WTC11 (cell line): Measurements from ENCODE around the gene IGHMBP2. TPM values are rescaled to one million over a fixed set of nuclear protein-coding genes. Genes with fewer than 3 reads are reported as not detected.

ENCODE experiments used
- ATAC-seq: fragments of 200-7000 bp; cut with Tn5 transposase; 2 replicates; pipeline ENCODE4 v1.10.0; 2021; ENCODE audit warnings: mild to moderate bottlenecking, moderate library complexity
- CTCF ChIA-PET: fragments of 300-600 bp; sonication (Branson Sonifier 250); formaldehyde crosslinking; loops from one replicate; lab custom pipeline; 2021; ENCODE audit warnings: antibody characterized with exemption; lab: Charles Lee
- POLR2A ChIA-PET: fragments of 350-600 bp; sonication (Branson Sonifier 250); formaldehyde crosslinking; loops from one replicate; lab custom pipeline; 2021; ENCODE audit warnings: antibody characterized with exemption; lab: Charles Lee
- DNase-seq: peaks from one replicate; pipeline ENCODE4 v3.0.0; 2021; ENCODE audit warnings: low spot score
- H3K27ac Mint-ChIP-seq: 2 replicates; pipeline ENCODE4 v1.8.0; 2021; ENCODE audit warnings: mixed read lengths
- H3K27me3 Mint-ChIP-seq: 2 replicates; pipeline ENCODE4 v1.8.0; 2021; ENCODE audit warnings: low read depth, mild to moderate bottlenecking, moderate library complexity, mixed read lengths
- H3K36me3 Mint-ChIP-seq: 2 replicates; pipeline ENCODE4 v1.8.0; 2021; ENCODE audit warnings: mixed read lengths
- H3K4me1 Mint-ChIP-seq: 2 replicates; pipeline ENCODE4 v1.8.0; 2022; ENCODE audit warnings: mixed read lengths
- H3K4me3 Mint-ChIP-seq: 2 replicates; pipeline ENCODE4 v1.8.0; 2021; ENCODE audit warnings: mild to moderate bottlenecking, moderate library complexity, mixed read lengths
- H3K9me3 Mint-ChIP-seq: 2 replicates; pipeline ENCODE4 v1.8.0; 2021; ENCODE audit warnings: mixed read lengths
- CBFB ChIP-seq: sonication (generic); formaldehyde crosslinking; IDR thresholded peaks from 2 replicates; pipeline ENCODE4 v1.8.1; 2022; ENCODE audit warnings: mild to moderate bottlenecking, low read depth, missing genetic modification reagents
- ELF4 ChIP-seq: sonication (generic); formaldehyde crosslinking; IDR thresholded peaks from 2 replicates; pipeline ENCODE4 v1.8.1; 2022; ENCODE audit warnings: low read depth, mild to moderate bottlenecking, moderate library complexity, missing genetic modification reagents
- GABPB1 ChIP-seq: sonication (generic); formaldehyde crosslinking; IDR thresholded peaks from 2 replicates; pipeline ENCODE4 v1.8.1; 2023; ENCODE audit warnings: mild to moderate bottlenecking, missing genetic modification reagents
- NFATC4 ChIP-seq: fragments of 250-450 bp; sonication (Bioruptor Pico); IDR thresholded peaks from 2 replicates; pipeline ENCODE4 v1.9.0; 2021; ENCODE audit warnings: mild to moderate bottlenecking
- ZNF416 ChIP-seq: fragments of 250-450 bp; sonication (Bioruptor Pico); IDR thresholded peaks from 2 replicates; pipeline ENCODE4 v1.9.0; 2021; ENCODE audit warnings: mild to moderate bottlenecking, inconsistent platforms
- total RNA-seq: library from RNA; stranded (reverse); gene quantifications from 3 replicates; pipeline ENCODE4 v1.2.3, GENCODE V29; 2021
- TF ChIP-seq, protein P1 (sequence below): sonication (generic); formaldehyde crosslinking; conservative IDR thresholded peaks from 2 replicates; pipeline ENCODE4 v1.8.1; 2023; ENCODE audit warnings: mild to moderate bottlenecking, low read depth, missing genetic modification reagents, moderate library complexity
- TF ChIP-seq, protein P2 (sequence below): sonication (generic); formaldehyde crosslinking; IDR thresholded peaks from 2 replicates; pipeline ENCODE4 v1.8.1; 2023; ENCODE audit warnings: mild to moderate bottlenecking, missing genetic modification reagents
- TF ChIP-seq, protein P3 (sequence below): sonication (generic); formaldehyde crosslinking; IDR thresholded peaks from 2 replicates; pipeline ENCODE4 v1.8.0; 2022; ENCODE audit warnings: missing genetic modification reagents
- TF ChIP-seq, protein P4 (sequence below): sonication (generic); formaldehyde crosslinking; IDR thresholded peaks from 2 replicates; pipeline ENCODE4 v1.8.0; 2023; ENCODE audit warnings: missing genetic modification reagents, mild to moderate bottlenecking, borderline replicate concordance
- TF ChIP-seq, protein P5 (sequence below): sonication (generic); formaldehyde crosslinking; IDR thresholded peaks from 2 replicates; pipeline ENCODE4 v1.8.0; 2022; ENCODE audit warnings: mild to moderate bottlenecking, missing genetic modification reagents
- TF ChIP-seq, protein P6 (sequence below): sonication (generic); formaldehyde crosslinking; IDR thresholded peaks from 2 replicates; pipeline ENCODE4 v1.8.1; 2022; ENCODE audit warnings: low read depth, mild to moderate bottlenecking, moderate library complexity, missing genetic modification reagents, borderline replicate concordance
- TF ChIP-seq, protein P7 (sequence below): fragments of 250-450 bp; sonication (Bioruptor Pico); IDR thresholded peaks from 2 replicates; pipeline ENCODE4 v1.9.0; 2021; ENCODE audit warnings: mild to moderate bottlenecking, borderline replicate concordance

Gene IGHMBP2
- total RNA-seq, 1 experiment from 2014 or later, result 22.5 TPM

DNA sequence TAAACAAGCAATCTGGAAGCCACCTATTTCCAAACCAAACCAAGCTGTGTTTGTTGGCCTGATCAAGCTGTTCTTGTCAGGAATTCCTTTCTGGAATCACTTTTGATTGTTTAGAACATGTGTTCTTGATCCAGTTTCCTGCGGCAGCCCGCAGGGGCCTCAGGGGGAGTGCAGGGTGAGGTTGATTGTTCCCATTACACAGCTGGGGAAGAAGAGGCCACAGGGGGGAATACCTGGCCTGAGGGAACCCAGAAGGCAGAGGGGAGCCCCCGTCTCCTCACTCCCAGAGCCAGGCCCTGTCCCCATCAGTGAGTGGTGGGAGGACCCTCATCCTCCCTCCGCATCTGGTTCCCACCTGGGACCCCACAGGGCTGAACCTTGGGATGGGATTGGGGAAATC is 72.9 kb downstream of the IGHMBP2 start:
- no peak overlapping the region for H3K4me3 Mint-ChIP-seq
- TF ChIP-seq, protein P1, sequence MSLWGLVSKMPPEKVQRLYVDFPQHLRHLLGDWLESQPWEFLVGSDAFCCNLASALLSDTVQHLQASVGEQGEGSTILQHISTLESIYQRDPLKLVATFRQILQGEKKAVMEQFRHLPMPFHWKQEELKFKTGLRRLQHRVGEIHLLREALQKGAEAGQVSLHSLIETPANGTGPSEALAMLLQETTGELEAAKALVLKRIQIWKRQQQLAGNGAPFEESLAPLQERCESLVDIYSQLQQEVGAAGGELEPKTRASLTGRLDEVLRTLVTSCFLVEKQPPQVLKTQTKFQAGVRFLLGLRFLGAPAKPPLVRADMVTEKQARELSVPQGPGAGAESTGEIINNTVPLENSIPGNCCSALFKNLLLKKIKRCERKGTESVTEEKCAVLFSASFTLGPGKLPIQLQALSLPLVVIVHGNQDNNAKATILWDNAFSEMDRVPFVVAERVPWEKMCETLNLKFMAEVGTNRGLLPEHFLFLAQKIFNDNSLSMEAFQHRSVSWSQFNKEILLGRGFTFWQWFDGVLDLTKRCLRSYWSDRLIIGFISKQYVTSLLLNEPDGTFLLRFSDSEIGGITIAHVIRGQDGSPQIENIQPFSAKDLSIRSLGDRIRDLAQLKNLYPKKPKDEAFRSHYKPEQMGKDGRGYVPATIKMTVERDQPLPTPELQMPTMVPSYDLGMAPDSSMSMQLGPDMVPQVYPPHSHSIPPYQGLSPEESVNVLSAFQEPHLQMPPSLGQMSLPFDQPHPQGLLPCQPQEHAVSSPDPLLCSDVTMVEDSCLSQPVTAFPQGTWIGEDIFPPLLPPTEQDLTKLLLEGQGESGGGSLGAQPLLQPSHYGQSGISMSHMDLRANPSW (CRISPR knock-in tag), result no peak
- TF ChIP-seq CBFB (CRISPR knock-in tag) (no peak), ELF4 (CRISPR knock-in tag) (no peak), ZNF416 (CRISPR knock-in tag) (no peak)
- TF ChIP-seq, protein P2, sequence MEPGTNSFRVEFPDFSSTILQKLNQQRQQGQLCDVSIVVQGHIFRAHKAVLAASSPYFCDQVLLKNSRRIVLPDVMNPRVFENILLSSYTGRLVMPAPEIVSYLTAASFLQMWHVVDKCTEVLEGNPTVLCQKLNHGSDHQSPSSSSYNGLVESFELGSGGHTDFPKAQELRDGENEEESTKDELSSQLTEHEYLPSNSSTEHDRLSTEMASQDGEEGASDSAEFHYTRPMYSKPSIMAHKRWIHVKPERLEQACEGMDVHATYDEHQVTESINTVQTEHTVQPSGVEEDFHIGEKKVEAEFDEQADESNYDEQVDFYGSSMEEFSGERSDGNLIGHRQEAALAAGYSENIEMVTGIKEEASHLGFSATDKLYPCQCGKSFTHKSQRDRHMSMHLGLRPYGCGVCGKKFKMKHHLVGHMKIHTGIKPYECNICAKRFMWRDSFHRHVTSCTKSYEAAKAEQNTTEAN (CRISPR knock-in tag), result no peak
- TF ChIP-seq, protein P3, sequence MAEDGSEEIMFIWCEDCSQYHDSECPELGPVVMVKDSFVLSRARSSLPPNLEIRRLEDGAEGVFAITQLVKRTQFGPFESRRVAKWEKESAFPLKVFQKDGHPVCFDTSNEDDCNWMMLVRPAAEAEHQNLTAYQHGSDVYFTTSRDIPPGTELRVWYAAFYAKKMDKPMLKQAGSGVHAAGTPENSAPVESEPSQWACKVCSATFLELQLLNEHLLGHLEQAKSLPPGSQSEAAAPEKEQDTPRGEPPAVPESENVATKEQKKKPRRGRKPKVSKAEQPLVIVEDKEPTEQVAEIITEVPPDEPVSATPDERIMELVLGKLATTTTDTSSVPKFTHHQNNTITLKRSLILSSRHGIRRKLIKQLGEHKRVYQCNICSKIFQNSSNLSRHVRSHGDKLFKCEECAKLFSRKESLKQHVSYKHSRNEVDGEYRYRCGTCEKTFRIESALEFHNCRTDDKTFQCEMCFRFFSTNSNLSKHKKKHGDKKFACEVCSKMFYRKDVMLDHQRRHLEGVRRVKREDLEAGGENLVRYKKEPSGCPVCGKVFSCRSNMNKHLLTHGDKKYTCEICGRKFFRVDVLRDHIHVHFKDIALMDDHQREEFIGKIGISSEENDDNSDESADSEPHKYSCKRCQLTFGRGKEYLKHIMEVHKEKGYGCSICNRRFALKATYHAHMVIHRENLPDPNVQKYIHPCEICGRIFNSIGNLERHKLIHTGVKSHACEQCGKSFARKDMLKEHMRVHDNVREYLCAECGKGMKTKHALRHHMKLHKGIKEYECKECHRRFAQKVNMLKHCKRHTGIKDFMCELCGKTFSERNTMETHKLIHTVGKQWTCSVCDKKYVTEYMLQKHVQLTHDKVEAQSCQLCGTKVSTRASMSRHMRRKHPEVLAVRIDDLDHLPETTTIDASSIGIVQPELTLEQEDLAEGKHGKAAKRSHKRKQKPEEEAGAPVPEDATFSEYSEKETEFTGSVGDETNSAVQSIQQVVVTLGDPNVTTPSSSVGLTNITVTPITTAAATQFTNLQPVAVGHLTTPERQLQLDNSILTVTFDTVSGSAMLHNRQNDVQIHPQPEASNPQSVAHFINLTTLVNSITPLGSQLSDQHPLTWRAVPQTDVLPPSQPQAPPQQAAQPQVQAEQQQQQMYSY, result no peak
- TF ChIP-seq, all 79 proteins: peak for 0
- Mint-ChIP-seq H3K27ac (no peak overlapping the region), H3K9me3 (peaks cover 13% of the 10 kb centered on the region), H3K4me1 (peaks cover 10% of the 10 kb centered on the region), H3K36me3 (peaks cover 6% of the 10 kb centered on the region), H3K27me3 (no peaks in the 10 kb centered on the region; the same call in 1 of the 2 replicates)
- ATAC-seq (no peak), DNase-seq (peak; percentile 6)
- CTCF ChIA-PET, result no interaction called here
- POLR2A ChIA-PET, result no interaction called here

DNA sequence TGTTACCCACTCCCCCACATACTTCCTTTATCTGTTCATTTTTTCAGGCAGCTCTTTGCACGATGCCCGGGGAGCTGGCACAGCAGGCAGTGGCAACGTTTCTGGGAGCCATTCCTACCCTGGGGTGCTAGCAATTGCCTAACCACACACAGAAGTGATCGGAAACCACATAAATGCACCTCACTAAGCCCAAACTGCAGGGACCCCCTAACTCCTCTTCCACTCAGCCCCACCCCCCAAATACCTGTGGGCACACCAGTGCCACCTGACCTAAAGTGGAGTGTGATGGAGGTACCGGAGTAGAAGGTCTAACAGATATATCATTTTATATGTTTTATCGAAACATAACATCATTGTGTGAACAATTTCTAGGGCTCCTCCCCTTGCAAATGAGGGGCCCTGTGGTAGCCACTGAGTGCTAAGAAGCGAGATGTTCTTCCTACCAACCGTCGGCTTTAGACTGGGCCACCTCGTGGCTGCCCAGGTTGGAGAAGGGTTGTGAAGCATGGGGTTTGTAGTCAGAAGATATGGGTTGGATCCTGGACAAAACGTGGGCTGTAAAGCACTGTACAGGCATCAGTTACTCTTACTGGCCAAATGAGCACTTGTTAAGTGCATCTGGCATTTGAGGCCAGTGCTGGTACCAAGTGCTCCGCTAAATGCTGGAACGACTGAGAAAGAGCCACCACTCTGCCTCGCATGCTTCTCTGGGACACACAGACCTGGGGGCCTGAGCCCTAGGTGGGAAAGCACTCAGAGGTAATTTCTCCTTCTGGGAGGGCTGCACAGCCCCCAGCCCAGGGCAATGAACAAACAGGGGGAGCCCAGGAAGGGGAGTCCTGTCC is 74.3 kb downstream of the IGHMBP2 start:
- Mint-ChIP-seq H3K4me1 (peaks cover 10% of the 10 kb centered on the region), H3K4me3 (no peak overlapping the region), H3K36me3 (peaks cover 6% of the 10 kb centered on the region), H3K27me3 (no peaks in the 10 kb centered on the region; the same call in 1 of the 2 replicates), H3K9me3 (peaks cover 25% of the 10 kb centered on the region), H3K27ac (no peak overlapping the region)
- ChIA-PET POLR2A (no interaction called here), CTCF (interaction anchor here (1.0 kb wide), 1 partner anchor 27 kb away, joined by 3 read pairs; no protein-coding TSS in a partner anchor)
- DNase-seq (peak; percentile 3), ATAC-seq (no peak)
- TF ChIP-seq NFATC4 (CRISPR knock-in tag), result no peak
- TF ChIP-seq, protein P4, sequence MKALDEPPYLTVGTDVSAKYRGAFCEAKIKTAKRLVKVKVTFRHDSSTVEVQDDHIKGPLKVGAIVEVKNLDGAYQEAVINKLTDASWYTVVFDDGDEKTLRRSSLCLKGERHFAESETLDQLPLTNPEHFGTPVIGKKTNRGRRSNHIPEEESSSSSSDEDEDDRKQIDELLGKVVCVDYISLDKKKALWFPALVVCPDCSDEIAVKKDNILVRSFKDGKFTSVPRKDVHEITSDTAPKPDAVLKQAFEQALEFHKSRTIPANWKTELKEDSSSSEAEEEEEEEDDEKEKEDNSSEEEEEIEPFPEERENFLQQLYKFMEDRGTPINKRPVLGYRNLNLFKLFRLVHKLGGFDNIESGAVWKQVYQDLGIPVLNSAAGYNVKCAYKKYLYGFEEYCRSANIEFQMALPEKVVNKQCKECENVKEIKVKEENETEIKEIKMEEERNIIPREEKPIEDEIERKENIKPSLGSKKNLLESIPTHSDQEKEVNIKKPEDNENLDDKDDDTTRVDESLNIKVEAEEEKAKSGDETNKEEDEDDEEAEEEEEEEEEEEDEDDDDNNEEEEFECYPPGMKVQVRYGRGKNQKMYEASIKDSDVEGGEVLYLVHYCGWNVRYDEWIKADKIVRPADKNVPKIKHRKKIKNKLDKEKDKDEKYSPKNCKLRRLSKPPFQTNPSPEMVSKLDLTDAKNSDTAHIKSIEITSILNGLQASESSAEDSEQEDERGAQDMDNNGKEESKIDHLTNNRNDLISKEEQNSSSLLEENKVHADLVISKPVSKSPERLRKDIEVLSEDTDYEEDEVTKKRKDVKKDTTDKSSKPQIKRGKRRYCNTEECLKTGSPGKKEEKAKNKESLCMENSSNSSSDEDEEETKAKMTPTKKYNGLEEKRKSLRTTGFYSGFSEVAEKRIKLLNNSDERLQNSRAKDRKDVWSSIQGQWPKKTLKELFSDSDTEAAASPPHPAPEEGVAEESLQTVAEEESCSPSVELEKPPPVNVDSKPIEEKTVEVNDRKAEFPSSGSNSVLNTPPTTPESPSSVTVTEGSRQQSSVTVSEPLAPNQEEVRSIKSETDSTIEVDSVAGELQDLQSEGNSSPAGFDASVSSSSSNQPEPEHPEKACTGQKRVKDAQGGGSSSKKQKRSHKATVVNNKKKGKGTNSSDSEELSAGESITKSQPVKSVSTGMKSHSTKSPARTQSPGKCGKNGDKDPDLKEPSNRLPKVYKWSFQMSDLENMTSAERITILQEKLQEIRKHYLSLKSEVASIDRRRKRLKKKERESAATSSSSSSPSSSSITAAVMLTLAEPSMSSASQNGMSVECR (CRISPR knock-in tag), result no peak
- TF ChIP-seq, protein P5, sequence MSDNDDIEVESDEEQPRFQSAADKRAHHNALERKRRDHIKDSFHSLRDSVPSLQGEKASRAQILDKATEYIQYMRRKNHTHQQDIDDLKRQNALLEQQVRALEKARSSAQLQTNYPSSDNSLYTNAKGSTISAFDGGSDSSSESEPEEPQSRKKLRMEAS, result no peak
- no peak for TF ChIP-seq ELF4 (CRISPR knock-in tag)
- no peak for TF ChIP-seq GABPB1 (CRISPR knock-in tag)
- TF ChIP-seq, protein P6, sequence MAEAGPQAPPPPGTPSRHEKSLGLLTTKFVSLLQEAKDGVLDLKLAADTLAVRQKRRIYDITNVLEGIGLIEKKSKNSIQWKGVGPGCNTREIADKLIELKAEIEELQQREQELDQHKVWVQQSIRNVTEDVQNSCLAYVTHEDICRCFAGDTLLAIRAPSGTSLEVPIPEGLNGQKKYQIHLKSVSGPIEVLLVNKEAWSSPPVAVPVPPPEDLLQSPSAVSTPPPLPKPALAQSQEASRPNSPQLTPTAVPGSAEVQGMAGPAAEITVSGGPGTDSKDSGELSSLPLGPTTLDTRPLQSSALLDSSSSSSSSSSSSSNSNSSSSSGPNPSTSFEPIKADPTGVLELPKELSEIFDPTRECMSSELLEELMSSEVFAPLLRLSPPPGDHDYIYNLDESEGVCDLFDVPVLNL (CRISPR knock-in tag), result no peak
- TF ChIP-seq, protein P7, sequence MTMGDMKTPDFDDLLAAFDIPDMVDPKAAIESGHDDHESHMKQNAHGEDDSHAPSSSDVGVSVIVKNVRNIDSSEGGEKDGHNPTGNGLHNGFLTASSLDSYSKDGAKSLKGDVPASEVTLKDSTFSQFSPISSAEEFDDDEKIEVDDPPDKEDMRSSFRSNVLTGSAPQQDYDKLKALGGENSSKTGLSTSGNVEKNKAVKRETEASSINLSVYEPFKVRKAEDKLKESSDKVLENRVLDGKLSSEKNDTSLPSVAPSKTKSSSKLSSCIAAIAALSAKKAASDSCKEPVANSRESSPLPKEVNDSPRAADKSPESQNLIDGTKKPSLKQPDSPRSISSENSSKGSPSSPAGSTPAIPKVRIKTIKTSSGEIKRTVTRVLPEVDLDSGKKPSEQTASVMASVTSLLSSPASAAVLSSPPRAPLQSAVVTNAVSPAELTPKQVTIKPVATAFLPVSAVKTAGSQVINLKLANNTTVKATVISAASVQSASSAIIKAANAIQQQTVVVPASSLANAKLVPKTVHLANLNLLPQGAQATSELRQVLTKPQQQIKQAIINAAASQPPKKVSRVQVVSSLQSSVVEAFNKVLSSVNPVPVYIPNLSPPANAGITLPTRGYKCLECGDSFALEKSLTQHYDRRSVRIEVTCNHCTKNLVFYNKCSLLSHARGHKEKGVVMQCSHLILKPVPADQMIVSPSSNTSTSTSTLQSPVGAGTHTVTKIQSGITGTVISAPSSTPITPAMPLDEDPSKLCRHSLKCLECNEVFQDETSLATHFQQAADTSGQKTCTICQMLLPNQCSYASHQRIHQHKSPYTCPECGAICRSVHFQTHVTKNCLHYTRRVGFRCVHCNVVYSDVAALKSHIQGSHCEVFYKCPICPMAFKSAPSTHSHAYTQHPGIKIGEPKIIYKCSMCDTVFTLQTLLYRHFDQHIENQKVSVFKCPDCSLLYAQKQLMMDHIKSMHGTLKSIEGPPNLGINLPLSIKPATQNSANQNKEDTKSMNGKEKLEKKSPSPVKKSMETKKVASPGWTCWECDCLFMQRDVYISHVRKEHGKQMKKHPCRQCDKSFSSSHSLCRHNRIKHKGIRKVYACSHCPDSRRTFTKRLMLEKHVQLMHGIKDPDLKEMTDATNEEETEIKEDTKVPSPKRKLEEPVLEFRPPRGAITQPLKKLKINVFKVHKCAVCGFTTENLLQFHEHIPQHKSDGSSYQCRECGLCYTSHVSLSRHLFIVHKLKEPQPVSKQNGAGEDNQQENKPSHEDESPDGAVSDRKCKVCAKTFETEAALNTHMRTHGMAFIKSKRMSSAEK (CRISPR knock-in tag), result no peak
